A549 (cell line): ENCODE measurements around the gene PLPP2. TPM values are rescaled to one million over a fixed set of nuclear protein-coding genes. Genes with fewer than 3 reads are reported as not detected.

Experiments
- ATAC-seq, 2 experiments: fragments of 200-7000 bp in 1 of 2; fragments of >200 bp in 1 of 2; cut with Nextera tagmentation in 1 of 2; cut with Tn5 transposase in 1 of 2; 3 replicates each; pipeline versions ENCODE4 v1.8.0 to v1.9.1; 2018 to 2020; ENCODE audit warnings: mild to moderate bottlenecking in 1 of 2, moderate library complexity in 1 of 2
- CTCF ChIA-PET: fragments of 300-600 bp; sonication (Branson Sonifier 250); formaldehyde crosslinking; extraction: SDS; loops from one replicate; lab custom pipeline; 2021; ENCODE audit warnings: antibody characterized with exemption, inconsistent platforms; lab: Yijun Ruan, JAX
- POLR2A ChIA-PET: fragments of 350-600 bp; formaldehyde crosslinking; extraction: SDS; loops from one replicate; lab custom pipeline; 2021; ENCODE audit warnings: antibody characterized with exemption, inconsistent platforms; lab: Yijun Ruan, JAX
- DNase-seq, 2 experiments: peaks; one replicate each; pipeline versions ENCODE4 v3.0.0 to v3.0.0-alpha.2; 2011 to 2016; ENCODE audit warnings: low read depth in 1 of 2, low spot score in 1 of 2
- FAIRE-seq: peaks from 2 replicates; lab custom pipeline; 2011; peaks lifted over from hg19 to GRCh38; lab: Jason Lieb, UNC
- H3K27ac ChIP-seq, 2 experiments: fragments of >200 bp; sonication (Bioruptor Twin); formaldehyde crosslinking; 3 replicates each; pipeline ENCODE4 v1.5.1; 2016 to 2017
- H3K4me1 ChIP-seq: fragments of >200 bp; sonication (Bioruptor Twin); formaldehyde crosslinking; 3 replicates; pipeline ENCODE4 v1.6.1; 2016
- H3K4me2 ChIP-seq: fragments of >200 bp; sonication (Bioruptor Twin); formaldehyde crosslinking; 3 replicates; pipeline ENCODE4 v1.6.1; 2016
- H3K4me3 ChIP-seq: fragments of >200 bp; sonication (Bioruptor Twin); formaldehyde crosslinking; 3 replicates; pipeline ENCODE4 v1.5.1; 2016
- H3K9me3 ChIP-seq: fragments of >200 bp; sonication (Bioruptor Twin); formaldehyde crosslinking; 3 replicates; pipeline ENCODE4 v1.6.1; 2016
- ATOH8 ChIP-seq: fragments of 250-450 bp; sonication (Bioruptor Pico); IDR thresholded peaks from 2 replicates; pipeline ENCODE4 v1.5.0; 2020; ENCODE audit warnings: low read depth, mild to moderate bottlenecking, moderate library complexity
- CBX8 ChIP-seq: fragments of 200-600 bp; sonication (generic); IDR thresholded peaks from 2 replicates; pipeline ENCODE4 v1.6.1; 2016
- EP300 ChIP-seq, 2 experiments: fragments of >200 bp; sonication (Bioruptor Twin); formaldehyde crosslinking; IDR thresholded peaks; 2 replicates in 1 of 2; 3 replicates in 1 of 2; pipeline ENCODE4 v1.6.1; 2016 to 2017
- FOSB ChIP-seq: fragments of 250-450 bp; sonication (Bioruptor Pico); IDR thresholded peaks from 2 replicates; pipeline ENCODE4 v1.5.0; 2020; ENCODE audit warnings: mild to moderate bottlenecking, moderate library complexity
- HDAC2 ChIP-seq: fragments of 200-600 bp; sonication (generic); IDR thresholded peaks from 2 replicates; pipeline ENCODE4 v1.6.1; 2016
- HEYL ChIP-seq: fragments of 250-450 bp; sonication (Bioruptor Pico); IDR thresholded peaks from 2 replicates; pipeline ENCODE4 v1.8.0; 2021; ENCODE audit warnings: mild to moderate bottlenecking, moderate library complexity
- HMGXB4 ChIP-seq: fragments of 250-450 bp; sonication (Bioruptor Pico); IDR thresholded peaks from 2 replicates; pipeline ENCODE4 v1.5.0; 2021; ENCODE audit warnings: mild to moderate bottlenecking, moderate library complexity, borderline replicate concordance
- JUNB ChIP-seq: fragments of >200 bp; sonication (Bioruptor Twin); formaldehyde crosslinking; IDR thresholded peaks from 2 replicates; pipeline ENCODE4 v1.6.1; 2016
- MAX ChIP-seq: IDR thresholded peaks from 2 replicates; pipeline ENCODE4 v1.6.1; 2012
- MAZ ChIP-seq: fragments of 150-350 bp; IDR thresholded peaks from 2 replicates; pipeline ENCODE4 v1.6.1; 2014; ENCODE audit warnings: antibody characterized with exemption, low read depth, low read length, borderline replicate concordance
- POLR2A ChIP-seq: IDR thresholded peaks from 2 replicates; pipeline ENCODE4 v1.6.1; 2012; ENCODE audit warnings: mild to moderate bottlenecking, low read length
- POLR2AphosphoS2 ChIP-seq: conservative IDR thresholded peaks from 2 replicates; pipeline ENCODE4 v1.6.1; 2012; ENCODE audit warnings: low read length, improper control_type of control experiment, inconsistent platforms
- REST ChIP-seq: fragments of 200-600 bp; sonication (generic); IDR thresholded peaks from 2 replicates; pipeline ENCODE4 v1.6.1; 2016; ENCODE audit warnings: antibody characterized with exemption, mild to moderate bottlenecking, moderate library complexity
- RFX5 ChIP-seq: fragments of 450-650 bp; IDR thresholded peaks from 2 replicates; pipeline ENCODE4 v1.7.1; 2014; ENCODE audit warnings: antibody characterized with exemption, mild to moderate bottlenecking, moderate library complexity
- SMC3 ChIP-seq: fragments of >200 bp; sonication (Bioruptor Twin); formaldehyde crosslinking; IDR thresholded peaks from 3 replicates; pipeline ENCODE4 v1.6.1; 2018; ENCODE audit warnings: inconsistent platforms
- USF2 ChIP-seq: fragments of 450-650 bp; IDR thresholded peaks from 2 replicates; pipeline ENCODE4 v1.6.1; 2014; ENCODE audit warnings: antibody characterized with exemption
- ZC3H11A ChIP-seq: fragments of 450-650 bp; IDR thresholded peaks from 2 replicates; pipeline ENCODE4 v1.6.1; 2014; ENCODE audit warnings: antibody characterized with exemption, mild to moderate bottlenecking
- ZSCAN20 ChIP-seq: fragments of 250-450 bp; sonication (Bioruptor Pico); IDR thresholded peaks from 2 replicates; pipeline ENCODE4 v1.8.0; 2022; ENCODE audit warnings: mild to moderate bottlenecking, moderate library complexity
- WGBS: methylation state at CpG from one replicate; pipeline ENCODE4 v1.1.6; 2017; ENCODE audit errors: missing lambda C conversion rate; 5-methylcytosine and 5-hydroxymethylcytosine counted together
- polyA plus RNA-seq, 4 experiments: library from polyadenylated mRNA; depleted of rRNA in 3 of 4; stranded (reverse); fragments of >200 nt; fragmentation: RNase III in 1 of 4; extraction: RNeasy Plus Mini Kit Qiagen cat#74134 plus additional on column Dnase treatment in 1 of 4; gene quantifications; 2 replicates in 3 of 4; 3 replicates in 1 of 4; pipeline ENCODE4 v1.2.3, GENCODE V29; 2011 to 2017
- TF ChIP-seq, protein P1 (sequence below): fragments of >200 bp; sonication (Bioruptor Twin); formaldehyde crosslinking; IDR thresholded peaks from 3 replicates; pipeline ENCODE4 v1.6.1; 2016

The PLPP2 gene
- polyA plus RNA-seq, 2 of the 4 experiments (the other 2 are of a cell fraction) = 44.2 to 100 TPM

- H3K4me3 ChIP-seq = no peak overlapping the region
- TF ChIP-seq HEYL (CRISPR knock-in tag) (no peak), REST (peak; percentile 63)
- FAIRE-seq (no peak), DNase-seq (no peak), ATAC-seq (no peak)
- no peak overlapping the region for H3K4me2 ChIP-seq
- ChIA-PET POLR2A (no interaction called here), CTCF (interaction anchor here (0.8 kb wide), 1 partner anchor 11 kb away, joined by 6 read pairs; no protein-coding TSS in a partner anchor)
- no peaks in the 10 kb centered on the region for H3K4me1 ChIP-seq
- no peaks in the 10 kb centered on the region for H3K9me3 ChIP-seq
- 95% methylated on average over 21 of the region's 21 CpGs for WGBS
- no peak overlapping the region for H3K27ac ChIP-seq
These were observed 13.5 kb downstream of the PLPP2 start for GRCh38 chr19:277581-278165.

DNA sequence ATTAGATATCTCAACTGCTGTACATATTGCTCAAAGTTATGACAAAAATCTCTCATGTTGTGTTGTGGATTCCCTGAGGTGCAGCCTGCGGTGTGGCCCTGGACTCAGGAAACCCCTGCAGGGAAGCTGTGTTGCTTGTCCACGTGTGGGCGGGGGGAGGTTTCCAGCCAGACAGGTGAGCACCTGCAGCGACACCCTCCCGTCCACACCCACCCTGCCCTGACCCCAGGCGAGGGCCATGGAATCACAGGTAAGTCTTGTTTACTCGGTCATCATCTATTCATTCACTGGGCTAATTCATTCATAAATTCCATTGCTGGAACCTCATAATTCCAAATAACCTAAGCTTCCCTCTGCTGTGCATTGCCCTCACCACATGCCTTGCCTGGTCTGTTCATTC is 14.1 kb downstream of the PLPP2 start:
- no peak for FAIRE-seq
- ATAC-seq = no peak
- Histone ChIP-seq H3K9me3 (no peaks in the 10 kb centered on the region), H3K4me1 (no peaks in the 10 kb centered on the region), H3K27ac (no peak overlapping the region), H3K4me3 (no peak overlapping the region), H3K4me2 (no peak overlapping the region)
- ChIA-PET POLR2A (no interaction called here), CTCF (interaction anchor here (0.8 kb wide), 1 partner anchor 10 kb away, joined by 6 read pairs; no protein-coding TSS in a partner anchor)
- no peak for DNase-seq
- WGBS = 94% methylated on average over 7 of the region's 7 CpGs
- no peak for TF ChIP-seq SMC3
- no peak for TF ChIP-seq POLR2A
- no peak for TF ChIP-seq POLR2AphosphoS2
- TF ChIP-seq ZSCAN20 (CRISPR knock-in tag) = no peak
- no peak for TF ChIP-seq ZC3H11A
- TF ChIP-seq HMGXB4 (CRISPR knock-in tag) = no peak
- TF ChIP-seq, protein P1, sequence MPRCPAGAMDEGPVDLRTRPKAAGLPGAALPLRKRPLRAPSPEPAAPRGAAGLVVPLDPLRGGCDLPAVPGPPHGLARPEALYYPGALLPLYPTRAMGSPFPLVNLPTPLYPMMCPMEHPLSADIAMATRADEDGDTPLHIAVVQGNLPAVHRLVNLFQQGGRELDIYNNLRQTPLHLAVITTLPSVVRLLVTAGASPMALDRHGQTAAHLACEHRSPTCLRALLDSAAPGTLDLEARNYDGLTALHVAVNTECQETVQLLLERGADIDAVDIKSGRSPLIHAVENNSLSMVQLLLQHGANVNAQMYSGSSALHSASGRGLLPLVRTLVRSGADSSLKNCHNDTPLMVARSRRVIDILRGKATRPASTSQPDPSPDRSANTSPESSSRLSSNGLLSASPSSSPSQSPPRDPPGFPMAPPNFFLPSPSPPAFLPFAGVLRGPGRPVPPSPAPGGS = no peak
- TF ChIP-seq ATOH8 = no peak
- TF ChIP-seq EP300 (IDR thresholded peaks at IDR 0.05) = no peak
- TF ChIP-seq JUNB = no peak
- no peak for TF ChIP-seq RFX5
- no peak for TF ChIP-seq USF2
- TF ChIP-seq FOSB (CRISPR knock-in tag) = no peak
- TF ChIP-seq MAZ = no peak
- no peak for TF ChIP-seq CBX8
- TF ChIP-seq MAX = no peak
- no peak for TF ChIP-seq HDAC2
